NB4 (cell line): Measurements from ENCODE around the gene UBE2I.
A peak's percentile ranks its signal among the peaks of the same experiment; 100 is the strongest.

ENCODE experiments used
- DNase-seq: peaks from one replicate; pipeline ENCODE4 v3.0.0; 2010; ENCODE audit warnings: low read depth
- H3K4me3 ChIP-seq: one replicate; pipeline ENCODE4 v1.5.1; 2011; ENCODE audit warnings: mild to moderate bottlenecking, low read depth, low read length, moderate library complexity
- CTCF ChIP-seq: IDR thresholded peaks from one replicate; pipeline ENCODE4 v1.5.1; 2012; ENCODE audit warnings: low read depth, low read length
- MYC ChIP-seq: IDR thresholded peaks from 2 replicates; pipeline ENCODE4 v1.6.1; 2011; ENCODE audit warnings: low read depth, low read length
- POLR2A ChIP-seq: IDR thresholded peaks from 2 replicates; pipeline ENCODE4 v1.6.1; 2011; ENCODE audit warnings: mild to moderate bottlenecking; ENCODE audit not compliant: insufficient read length; ENCODE audit errors: extremely low read depth
- TF ChIP-seq, protein P1 (sequence below): IDR thresholded peaks from 2 replicates; pipeline ENCODE4 v1.6.1; 2011; ENCODE audit warnings: low read depth, low read length

Gene UBE2I

GRCh38 chr16:1330260-1330914, 21.0 kb downstream of the UBE2I start:
- no peak overlapping the region for H3K4me3 ChIP-seq
- TF ChIP-seq CTCF (peak; percentile 75), POLR2A (no peak), MYC (no peak)
- TF ChIP-seq, protein P1, sequence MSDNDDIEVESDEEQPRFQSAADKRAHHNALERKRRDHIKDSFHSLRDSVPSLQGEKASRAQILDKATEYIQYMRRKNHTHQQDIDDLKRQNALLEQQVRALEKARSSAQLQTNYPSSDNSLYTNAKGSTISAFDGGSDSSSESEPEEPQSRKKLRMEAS, result no peak
- DNase-seq, result peak; percentile 36

GRCh38 chr16:1330931-1331711, 21.7 kb downstream of the UBE2I start:
- TF ChIP-seq, protein P1, result no peak
- no peak for TF ChIP-seq CTCF
- no peak for TF ChIP-seq POLR2A
- no peak for TF ChIP-seq MYC
- no peak for DNase-seq
- no peak overlapping the region for H3K4me3 ChIP-seq

- no peak overlapping the region for H3K4me3 ChIP-seq
- peak; percentile 61 for DNase-seq
- TF ChIP-seq CTCF (no peak), MYC (no peak), POLR2A (no peak)
- TF ChIP-seq, protein P1, result no peak
Measured at GRCh38 chr16:1331712-1332617, 22.5 kb downstream of the UBE2I start.

GRCh38 chr16:1332618-1333148, 23.2 kb downstream of the UBE2I start:
- DNase-seq, result no peak
- TF ChIP-seq POLR2A (no peak), CTCF (no peak), MYC (no peak)
- TF ChIP-seq, protein P1, result no peak
- no peak overlapping the region for H3K4me3 ChIP-seq

DNA sequence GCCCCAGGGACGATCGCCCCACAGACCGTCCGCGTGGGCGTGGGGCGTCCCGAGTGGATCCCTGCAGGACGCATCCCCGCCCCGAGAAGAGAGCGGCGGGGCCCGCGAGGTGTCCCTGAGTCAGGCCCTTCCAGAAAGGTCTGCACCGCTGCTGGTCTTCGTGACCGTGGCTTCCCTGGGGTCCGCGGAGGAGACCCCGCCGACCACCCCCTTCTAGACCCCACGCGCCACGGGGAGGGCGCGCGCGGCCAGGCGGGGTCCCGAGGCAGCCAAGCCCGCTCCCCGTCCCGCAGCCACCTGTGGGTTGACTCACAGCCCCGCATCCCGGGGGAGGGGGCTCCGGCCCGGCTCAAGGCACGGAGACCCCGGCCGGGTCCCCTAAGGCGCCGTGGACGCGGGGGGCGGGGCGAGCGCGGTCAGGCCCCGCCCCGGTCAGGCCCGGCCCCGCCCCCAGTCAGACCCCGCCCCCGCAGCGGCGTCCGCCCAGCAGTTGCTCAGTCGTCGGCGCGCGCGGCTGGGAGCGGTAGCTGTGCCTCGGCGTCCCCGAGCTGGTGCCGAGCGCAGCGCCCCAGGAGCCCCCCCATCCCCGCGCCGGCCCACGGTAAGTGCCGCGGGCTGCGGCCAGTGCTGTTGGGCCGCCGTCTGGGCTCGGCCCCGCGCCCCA, 23.8 kb downstream of the UBE2I start, which contains the start of gene BAIAP3:
Gene BAIAP3 (plus strand): TSS at position 497 of the 664 bp plus-strand sequence. CDS start 4,905 bp downstream, outside the sequence.
- H3K4me3 ChIP-seq, result no peak within 1 kb of the TSS
- DNase-seq, result no peak
- TF ChIP-seq, protein P1, result no peak
- TF ChIP-seq MYC (no peak), POLR2A (no peak), CTCF (no peak)
